LNCAP (cell line): ENCODE results near the gene MRE11.

Experiments
- CTCF ChIP-seq: fragments of 450-650 bp; IDR thresholded peaks from 2 replicates; pipeline ENCODE4 v1.5.1; 2017; ENCODE audit warnings: mild to moderate bottlenecking

MRE11 gene

GRCh38 chr11:94398101-94398500, 95.5 kb downstream of the MRE11 start:
- no peak for TF ChIP-seq CTCF

- TF ChIP-seq CTCF: no peak
Observed at GRCh38 chr11:94396282-94396681, 97.4 kb downstream of the MRE11 start.

DNA sequence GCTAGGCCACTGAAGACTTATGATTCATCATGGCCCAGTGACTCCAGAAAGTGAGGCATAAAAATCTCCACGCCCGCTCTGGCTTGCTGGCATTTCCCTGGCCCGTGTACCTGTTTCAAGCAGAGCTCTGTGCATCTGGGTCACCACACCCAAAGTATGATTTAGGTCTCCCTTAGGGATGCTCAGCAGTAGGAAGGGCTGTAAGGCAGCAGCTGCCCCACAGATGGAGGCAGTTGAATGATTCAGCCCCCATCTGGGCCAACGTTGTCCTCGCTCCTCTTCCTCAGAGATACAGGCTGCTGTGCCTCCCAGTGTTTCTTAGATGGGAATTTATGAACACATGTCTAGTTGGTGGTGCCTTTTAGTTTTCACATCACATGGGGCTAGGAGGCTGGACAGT, 114.0 kb downstream of the MRE11 start:
- TF ChIP-seq CTCF: no peak

GRCh38 chr11:94376841-94377240, 116.8 kb downstream of the MRE11 start:
- no peak for TF ChIP-seq CTCF
